ENCODE results near the gene SH2D2A.

DNA sequence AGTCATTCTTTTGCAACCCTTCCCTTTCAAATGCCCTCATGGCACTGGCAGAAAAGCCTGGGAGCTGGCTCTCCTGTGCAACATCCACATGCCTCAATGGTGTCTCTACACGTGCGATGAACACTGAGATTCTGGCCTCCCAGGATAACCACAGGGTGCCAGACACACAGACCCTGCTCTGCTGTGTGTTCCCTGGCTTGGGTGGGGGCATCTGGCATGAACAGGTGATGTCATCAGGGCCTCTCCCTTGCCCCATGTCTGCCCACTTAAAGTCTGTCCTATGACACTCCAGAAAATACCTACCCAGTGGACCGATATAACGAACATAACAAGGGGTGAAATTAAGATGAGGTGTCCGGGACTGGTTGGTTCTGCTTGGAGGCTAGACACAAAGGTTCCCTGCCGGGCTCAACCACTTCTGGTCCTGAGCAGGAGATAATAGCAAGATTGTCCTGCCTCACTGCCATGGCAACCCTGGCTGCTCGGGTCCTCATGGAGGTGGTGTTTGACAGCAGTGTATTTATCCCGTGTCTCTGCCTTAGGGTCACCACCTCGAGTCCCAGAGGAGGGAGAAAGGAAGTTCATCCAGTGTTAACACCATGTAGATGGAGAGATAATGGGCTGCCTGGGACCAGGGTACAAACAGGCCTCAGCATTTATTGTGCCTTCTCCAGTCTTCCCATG is 22.9 kb upstream of the SH2D2A start:
- TF ChIP-seq, protein P1, sequence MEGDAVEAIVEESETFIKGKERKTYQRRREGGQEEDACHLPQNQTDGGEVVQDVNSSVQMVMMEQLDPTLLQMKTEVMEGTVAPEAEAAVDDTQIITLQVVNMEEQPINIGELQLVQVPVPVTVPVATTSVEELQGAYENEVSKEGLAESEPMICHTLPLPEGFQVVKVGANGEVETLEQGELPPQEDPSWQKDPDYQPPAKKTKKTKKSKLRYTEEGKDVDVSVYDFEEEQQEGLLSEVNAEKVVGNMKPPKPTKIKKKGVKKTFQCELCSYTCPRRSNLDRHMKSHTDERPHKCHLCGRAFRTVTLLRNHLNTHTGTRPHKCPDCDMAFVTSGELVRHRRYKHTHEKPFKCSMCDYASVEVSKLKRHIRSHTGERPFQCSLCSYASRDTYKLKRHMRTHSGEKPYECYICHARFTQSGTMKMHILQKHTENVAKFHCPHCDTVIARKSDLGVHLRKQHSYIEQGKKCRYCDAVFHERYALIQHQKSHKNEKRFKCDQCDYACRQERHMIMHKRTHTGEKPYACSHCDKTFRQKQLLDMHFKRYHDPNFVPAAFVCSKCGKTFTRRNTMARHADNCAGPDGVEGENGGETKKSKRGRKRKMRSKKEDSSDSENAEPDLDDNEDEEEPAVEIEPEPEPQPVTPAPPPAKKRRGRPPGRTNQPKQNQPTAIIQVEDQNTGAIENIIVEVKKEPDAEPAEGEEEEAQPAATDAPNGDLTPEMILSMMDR (IDR thresholded peaks at IDR 0.05; ENCODE audit: insufficient read depth, low read length, poor library complexity, severe bottlenecking) = no peak
- TF ChIP-seq EZH2phosphoT487 (conservative IDR thresholded peaks at IDR 0.05; ENCODE audit: low read length) = no peak

All from SU-DHL-6 (cell line).